HG03097 (cell line): ENCODE results near the gene ABCB1.
"Not testable (repeated sequence)": the region's sequence is repeated elsewhere in the genome, so short reads cannot be mapped to it uniquely, and the experiment has no call there.

Experiments used
- ATAC-seq: cut with Tn5 transposase; IDR thresholded peaks from one replicate; pipeline ENCODE4 v1.9.1; 2021; ENCODE audit not compliant: unreplicated experiment, low FRiP score

The ABCB1 gene

GRCh38 chr7:87580636-87581035 is 20.0 kb downstream of the ABCB1 start:
- ATAC-seq, result no peak

- no peak for ATAC-seq
These were observed 25.2 kb downstream of the ABCB1 start for GRCh38 chr7:87575521-87575920.

GRCh38 chr7:87574630-87575029 is 26.1 kb downstream of the ABCB1 start:
- no peak for ATAC-seq

GRCh38 chr7:87572513-87572912 is 28.2 kb downstream of the ABCB1 start:
- ATAC-seq, result not testable (repeated sequence)

GRCh38 chr7:87570178-87570577 is 30.5 kb downstream of the ABCB1 start:
- no peak for ATAC-seq

GRCh38 chr7:87567052-87567451 is 33.6 kb downstream of the ABCB1 start:
- no peak for ATAC-seq

GRCh38 chr7:87566311-87566900 is 34.3 kb downstream of the ABCB1 start:
- no peak for ATAC-seq

- no peak for ATAC-seq
These were observed 34.8 kb downstream of the ABCB1 start for GRCh38 chr7:87565877-87566276.

- peak; percentile 98 for ATAC-seq
These were observed 36.3 kb downstream of the ABCB1 start for GRCh38 chr7:87564296-87564963.

GRCh38 chr7:87561702-87562101 is 39.0 kb downstream of the ABCB1 start:
- no peak for ATAC-seq

- ATAC-seq, result no peak
These were observed 39.6 kb downstream of the ABCB1 start for GRCh38 chr7:87561102-87561501.

- no peak for ATAC-seq
These were observed 48.3 kb downstream of the ABCB1 start for GRCh38 chr7:87552351-87552900.

- no peak for ATAC-seq
These were observed 52.4 kb downstream of the ABCB1 start for GRCh38 chr7:87548123-87548919.

GRCh38 chr7:87545760-87546159 is 54.9 kb downstream of the ABCB1 start:
- ATAC-seq, result no peak

- no peak for ATAC-seq
These were observed 57.1 kb downstream of the ABCB1 start for GRCh38 chr7:87543623-87544022.

GRCh38 chr7:87541648-87542047 is 59.0 kb downstream of the ABCB1 start:
- ATAC-seq, result no peak

GRCh38 chr7:87538052-87538451 is 62.6 kb downstream of the ABCB1 start:
- ATAC-seq, result no peak

- ATAC-seq, result no peak
These were observed 66.6 kb downstream of the ABCB1 start for GRCh38 chr7:87534072-87534471.

GRCh38 chr7:87530126-87530525 is 70.6 kb downstream of the ABCB1 start:
- ATAC-seq, result no peak

GRCh38 chr7:87528730-87529129 is 72.0 kb downstream of the ABCB1 start:
- no peak for ATAC-seq

GRCh38 chr7:87518735-87519134 is 81.9 kb downstream of the ABCB1 start:
- ATAC-seq, result no peak
